ENCODE measurements around the gene BSPRY.

BSPRY gene

GRCh38 chr9:113350937-113351336, 1.6 kb downstream of the BSPRY start:
- H3K36me3 ChIP-seq (ENCODE audit: control insufficient read depth in 2 of 2, insufficient read depth in 1 of 2, low read length in 2 of 2), result no peaks in the 10 kb centered on the region
- ChIA-PET CTCF (interaction anchor here (1.0 to 2.5 kb wide), 4 partner anchors 11 to 238 kb away, joined by 3 to 8 read pairs (median 4); partner anchors contain the start of genes ALAD and WDR31), POLR2A (interaction anchor here (0.8 to 3.4 kb wide), 4 partner anchors 9 to 76 kb away, joined by 3 to 12 read pairs (median 5); partner anchors contain the start of genes C9orf43, CDC26, POLE3 and PRPF4)
- H3K9me3 ChIP-seq (ENCODE audit: control insufficient read depth, insufficient read depth, low read depth, low read length), result no peaks in the 10 kb centered on the region
- no peak overlapping the region for H3K27ac ChIP-seq (ENCODE audit: extremely low read depth, low read depth, low read length)
- peaks cover 7% of the 10 kb centered on the region; the same call in 1 of the 2 replicates for H3K4me1 ChIP-seq (ENCODE audit: control insufficient read depth, insufficient read depth, low read length)
- H3K4me3 ChIP-seq (ENCODE audit: low read depth, low read length), result no peak overlapping the region
- TF ChIP-seq ZNF221 (tag by site-specific recombination; IDR thresholded peaks at IDR 0.05; ENCODE audit: borderline replicate concordance) (no peak), GLI4 (tag by site-specific recombination; IDR thresholded peaks at IDR 0.05) (no peak), ZNF140 (tag by site-specific recombination; IDR thresholded peaks at IDR 0.05) (no peak), ZNF654 (tag by site-specific recombination; IDR thresholded peaks at IDR 0.05; ENCODE audit: low read depth) (no peak), IKZF3 (tag by site-specific recombination; IDR thresholded peaks at IDR 0.05) (no peak), ZFP37 (tag by site-specific recombination; IDR thresholded peaks at IDR 0.05) (no peak), ZNF639 (tag by site-specific recombination; IDR thresholded peaks at IDR 0.05) (no peak), ZNF571 (tag by site-specific recombination; IDR thresholded peaks at IDR 0.05) (no peak), ZNF518A (tag by site-specific recombination; conservative IDR thresholded peaks at IDR 0.05; ENCODE audit: low read depth) (no peak), ZNF549 (tag by site-specific recombination; IDR thresholded peaks at IDR 0.05) (no peak), ZSCAN23 (tag by site-specific recombination; IDR thresholded peaks at IDR 0.05) (no peak), ZNF514 (tag by site-specific recombination; IDR thresholded peaks at IDR 0.05) (no peak), ZNF560 (tag by site-specific recombination; IDR thresholded peaks at IDR 0.05; ENCODE audit: borderline replicate concordance) (no peak), YY1 (tag by site-specific recombination; IDR thresholded peaks at IDR 0.05) (no peak), ZNF510 (tag by site-specific recombination; IDR thresholded peaks at IDR 0.05; ENCODE audit: insufficient replicate concordance) (no peak), ZSCAN30 (tag by site-specific recombination; IDR thresholded peaks at IDR 0.05) (no peak), ZNF175 (tag by site-specific recombination; IDR thresholded peaks at IDR 0.05) (no peak), ZNF23 (tag by site-specific recombination; IDR thresholded peaks at IDR 0.05; ENCODE audit: borderline replicate concordance) (no peak), KLF1 (tag by site-specific recombination; IDR thresholded peaks at IDR 0.05) (no peak)

GRCh38 chr9:113352006-113352405, 2.7 kb downstream of the BSPRY start:
- no peak overlapping the region for H3K27ac ChIP-seq (ENCODE audit: extremely low read depth, low read depth, low read length)
- POLR2A ChIA-PET, result interaction anchor here (1.2 to 1.8 kb wide), 2 partner anchors 12 to 59 kb away, joined by 3 to 7 read pairs; partner anchors contain the start of genes C9orf43, POLE3 and WDR31
- H3K4me3 ChIP-seq (ENCODE audit: low read depth, low read length), result no peak overlapping the region
- CTCF ChIA-PET, result no interaction called here
- H3K4me1 ChIP-seq (ENCODE audit: control insufficient read depth, insufficient read depth, low read length), result peaks cover 7% of the 10 kb centered on the region; the same call in 1 of the 2 replicates
- H3K9me3 ChIP-seq (ENCODE audit: control insufficient read depth, insufficient read depth, low read depth, low read length), result no peaks in the 10 kb centered on the region
- no peaks in the 10 kb centered on the region for H3K36me3 ChIP-seq (ENCODE audit: control insufficient read depth in 2 of 2, insufficient read depth in 1 of 2, low read length in 2 of 2)
- TF ChIP-seq KLF9 (tag by site-specific recombination; IDR thresholded peaks at IDR 0.05; ENCODE audit: low read depth) (no peak), ZNF510 (tag by site-specific recombination; IDR thresholded peaks at IDR 0.05; ENCODE audit: insufficient replicate concordance) (no peak), KLF8 (tag by site-specific recombination; IDR thresholded peaks at IDR 0.05) (no peak), ZNF629 (tag by site-specific recombination; IDR thresholded peaks at IDR 0.05) (no peak), SETDB1 (IDR thresholded peaks at IDR 0.05; ENCODE audit: insufficient read length, low read length) (no peak), ZNF423 (tag by site-specific recombination; IDR thresholded peaks at IDR 0.05) (no peak), PBX3 (CRISPR knock-in tag; IDR thresholded peaks at IDR 0.05) (no peak), ZNF514 (tag by site-specific recombination; IDR thresholded peaks at IDR 0.05) (no peak), ZBTB20 (tag by site-specific recombination; IDR thresholded peaks at IDR 0.05) (no peak), ZNF132 (tag by site-specific recombination; IDR thresholded peaks at IDR 0.05; ENCODE audit: borderline replicate concordance) (no peak), ZNF2 (tag by site-specific recombination; IDR thresholded peaks at IDR 0.05) (no peak), ZBTB8A (tag by site-specific recombination; IDR thresholded peaks at IDR 0.05) (no peak), FEZF1 (tag by site-specific recombination; IDR thresholded peaks at IDR 0.05) (no peak), ZNF837 (tag by site-specific recombination; IDR thresholded peaks at IDR 0.05) (no peak)
